Upper lobe of left lung (tissue), 4 donors: Measurements from ENCODE around the gene GUCY1A1.

ENCODE experiments used
- CTCF ChIP-seq, 6 experiments: fragments of 450-650 bp in 4 of 6; fragments of 200-600 bp in 2 of 6; sonication (generic) in 2 of 6; IDR thresholded peaks; one replicate each; pipeline ENCODE4 v1.5.1; 2016 to 2019; ENCODE audit warnings: antibody characterized with exemption in 6 of 6
- EP300 ChIP-seq, 4 donors: sonication (generic); formaldehyde crosslinking; IDR thresholded peaks; one replicate each; pipeline ENCODE4 v1.5.1; 2017; ENCODE audit warnings: antibody characterized with exemption in 4 of 4, control low read depth in 2 of 4
- POLR2A ChIP-seq, 4 donors: fragments of 450-650 bp; IDR thresholded peaks; one replicate each; pipeline ENCODE4 v1.5.1; 2016 to 2017; ENCODE audit warnings: antibody characterized with exemption in 4 of 4, mild to moderate bottlenecking in 2 of 4
- POLR2AphosphoS5 ChIP-seq, 2 donors: sonication (generic); formaldehyde crosslinking; IDR thresholded peaks; one replicate each; pipeline ENCODE4 v1.5.1; 2017; ENCODE audit warnings: antibody characterized with exemption in 2 of 2

DNA sequence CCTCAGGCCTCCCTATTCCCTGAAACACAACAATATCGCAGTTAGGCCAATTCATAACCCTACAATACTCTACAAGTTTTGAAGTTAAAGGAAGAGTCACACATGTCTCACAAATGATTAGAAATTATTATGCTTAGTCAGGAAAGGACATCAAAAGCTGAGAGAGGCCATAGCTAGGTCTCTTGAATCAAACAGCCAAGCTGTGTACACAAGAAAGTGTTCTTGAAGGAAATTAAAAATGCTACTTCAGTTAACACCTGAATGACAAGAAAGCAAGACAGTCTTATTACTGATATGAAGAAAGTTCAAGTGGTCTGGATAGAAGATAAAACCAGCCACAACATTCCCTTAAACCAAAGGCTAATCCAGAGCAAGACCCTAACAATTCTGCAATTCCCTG lies 23.6 kb upstream of the GUCY1A1 start:
- TF ChIP-seq CTCF (IDR thresholded peaks at IDR 0.05) (no peak), EP300 (IDR thresholded peaks at IDR 0.05) (no peak), POLR2AphosphoS5 (IDR thresholded peaks at IDR 0.05) (no peak), POLR2A (IDR thresholded peaks at IDR 0.05) (no peak)
